GM12873 (cell line): Measurements from ENCODE around the gene IL1RL1.

Source experiments
- CTCF ChIP-seq: IDR thresholded peaks from 2 replicates; pipeline ENCODE4 v1.5.1; 2012; ENCODE audit warnings: low read depth, mild to moderate bottlenecking, moderate library complexity, low read length, control low read depth; ENCODE audit not compliant: insufficient read depth; ENCODE audit errors: missing control alignments

Gene IL1RL1

GRCh38 chr2:102385522-102385921 is 74.2 kb downstream of the IL1RL1 start:
- TF ChIP-seq CTCF, result no peak

GRCh38 chr2:102386004-102386403 is 74.6 kb downstream of the IL1RL1 start:
- no peak for TF ChIP-seq CTCF

- no peak for TF ChIP-seq CTCF
Observed at GRCh38 chr2:102386867-102387541, 75.6 kb downstream of the IL1RL1 start.

- no peak for TF ChIP-seq CTCF
Observed at GRCh38 chr2:102387763-102388546, 76.6 kb downstream of the IL1RL1 start.

- TF ChIP-seq CTCF, result no peak
Observed at GRCh38 chr2:102391565-102391964, 80.2 kb downstream of the IL1RL1 start.

GRCh38 chr2:102392096-102392495 is 80.7 kb downstream of the IL1RL1 start:
- no peak for TF ChIP-seq CTCF

GRCh38 chr2:102392942-102393341 is 81.6 kb downstream of the IL1RL1 start:
- no peak for TF ChIP-seq CTCF
